ENCODE results near the gene NUBP1.

- TF ChIP-seq, protein P1, sequence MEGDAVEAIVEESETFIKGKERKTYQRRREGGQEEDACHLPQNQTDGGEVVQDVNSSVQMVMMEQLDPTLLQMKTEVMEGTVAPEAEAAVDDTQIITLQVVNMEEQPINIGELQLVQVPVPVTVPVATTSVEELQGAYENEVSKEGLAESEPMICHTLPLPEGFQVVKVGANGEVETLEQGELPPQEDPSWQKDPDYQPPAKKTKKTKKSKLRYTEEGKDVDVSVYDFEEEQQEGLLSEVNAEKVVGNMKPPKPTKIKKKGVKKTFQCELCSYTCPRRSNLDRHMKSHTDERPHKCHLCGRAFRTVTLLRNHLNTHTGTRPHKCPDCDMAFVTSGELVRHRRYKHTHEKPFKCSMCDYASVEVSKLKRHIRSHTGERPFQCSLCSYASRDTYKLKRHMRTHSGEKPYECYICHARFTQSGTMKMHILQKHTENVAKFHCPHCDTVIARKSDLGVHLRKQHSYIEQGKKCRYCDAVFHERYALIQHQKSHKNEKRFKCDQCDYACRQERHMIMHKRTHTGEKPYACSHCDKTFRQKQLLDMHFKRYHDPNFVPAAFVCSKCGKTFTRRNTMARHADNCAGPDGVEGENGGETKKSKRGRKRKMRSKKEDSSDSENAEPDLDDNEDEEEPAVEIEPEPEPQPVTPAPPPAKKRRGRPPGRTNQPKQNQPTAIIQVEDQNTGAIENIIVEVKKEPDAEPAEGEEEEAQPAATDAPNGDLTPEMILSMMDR (IDR thresholded peaks at IDR 0.05; ENCODE audit: low read depth, low read length): no peak
- no peak for TF ChIP-seq EZH2phosphoT487 (IDR thresholded peaks at IDR 0.05; ENCODE audit: low read depth)
Observed at GRCh38 chr16:10693889-10694288, 49.8 kb upstream of the NUBP1 start.
